H9 (cell line): ENCODE measurements around the gene TM6SF1. TPM values are rescaled to one million over a fixed set of nuclear protein-coding genes. Genes with fewer than 3 reads are reported as not detected.

Source experiments
- DNase-seq: peaks from one replicate; pipeline ENCODE4 v3.0.0-alpha.2; 2017
- H2AFZ ChIP-seq: one replicate; pipeline ENCODE4 v1.6.1; 2013; ENCODE audit warnings: mild to moderate bottlenecking, low read length, control low read depth, moderate library complexity
- H2AK5ac ChIP-seq: 2 replicates; pipeline ENCODE4 v1.6.1; 2013; ENCODE audit warnings: low read length, control low read depth, mixed read lengths; ENCODE audit not compliant: insufficient read length
- H2BK120ac ChIP-seq: one replicate; pipeline ENCODE4 v1.6.1; 2013; ENCODE audit warnings: low read depth, mild to moderate bottlenecking, low read length, control low read depth, inconsistent platforms; ENCODE audit not compliant: poor library complexity, severe bottlenecking
- H2BK12ac ChIP-seq: 2 replicates; pipeline ENCODE4 v1.6.1; 2013; ENCODE audit warnings: low read length, control low read depth, mixed read lengths, low read depth; ENCODE audit not compliant: insufficient read length
- H2BK15ac ChIP-seq: 2 replicates; pipeline ENCODE4 v1.6.1; 2013; ENCODE audit warnings: low read depth, low read length, control low read depth
- H2BK20ac ChIP-seq: one replicate; pipeline ENCODE4 v1.6.1; 2013; ENCODE audit warnings: low read depth, mild to moderate bottlenecking, low read length, control low read depth, inconsistent platforms; ENCODE audit not compliant: poor library complexity, severe bottlenecking
- H2BK5ac ChIP-seq: 2 replicates; pipeline ENCODE4 v1.6.1; 2013; ENCODE audit warnings: low read length, control low read depth, mixed read lengths; ENCODE audit not compliant: insufficient read length
- H3K14ac ChIP-seq: 2 replicates; pipeline ENCODE4 v1.6.1; 2013; ENCODE audit warnings: low read length, control low read depth; ENCODE audit not compliant: insufficient read depth
- H3K18ac ChIP-seq: 2 replicates; pipeline ENCODE4 v1.6.1; 2013; ENCODE audit warnings: low read depth, mild to moderate bottlenecking, mixed read lengths, low read length, control low read depth; ENCODE audit not compliant: insufficient read length
- H3K23ac ChIP-seq: 2 replicates; pipeline ENCODE4 v1.6.1; 2013; ENCODE audit warnings: low read length, control low read depth, mixed read lengths, low read depth; ENCODE audit not compliant: insufficient read length
- H3K23me2 ChIP-seq: 2 replicates; pipeline ENCODE4 v1.6.1; 2013; ENCODE audit warnings: low read depth, mild to moderate bottlenecking, mixed read lengths, low read length, control low read depth; ENCODE audit not compliant: insufficient read length, poor library complexity, severe bottlenecking
- H3K27ac ChIP-seq: 2 replicates; pipeline ENCODE4 v1.5.1; 2013; ENCODE audit warnings: low read length, control low read depth, mixed read lengths, low read depth; ENCODE audit not compliant: insufficient read length
- H3K27me3 ChIP-seq: 2 replicates; pipeline ENCODE4 v1.6.1; 2013; ENCODE audit warnings: low read length, control low read depth, inconsistent platforms; ENCODE audit not compliant: insufficient read depth
- H3K4ac ChIP-seq: 2 replicates; pipeline ENCODE4 v1.6.1; 2013; ENCODE audit warnings: low read depth, mild to moderate bottlenecking, control low read depth, inconsistent platforms, low read length, moderate library complexity
- H3K4me1 ChIP-seq: 2 replicates; pipeline ENCODE4 v1.6.1; 2013; ENCODE audit warnings: low read length, control low read depth, inconsistent platforms; ENCODE audit not compliant: insufficient read depth
- H3K4me2 ChIP-seq: 2 replicates; pipeline ENCODE4 v1.6.1; 2013; ENCODE audit warnings: low read length, control low read depth, mixed read lengths; ENCODE audit not compliant: insufficient read length, insufficient read depth
- H3K56ac ChIP-seq: 2 replicates; pipeline ENCODE4 v1.6.1; 2013; ENCODE audit warnings: low read depth, mild to moderate bottlenecking, mixed read lengths, low read length, control low read depth; ENCODE audit not compliant: insufficient read length
- H3K79me1 ChIP-seq: 2 replicates; pipeline ENCODE4 v1.6.1; 2013; ENCODE audit warnings: low read depth, mild to moderate bottlenecking, moderate library complexity, low read length, control low read depth, inconsistent platforms; ENCODE audit not compliant: insufficient read depth, poor library complexity, severe bottlenecking
- H3K79me2 ChIP-seq: 2 replicates; pipeline ENCODE4 v1.6.1; 2013; ENCODE audit warnings: low read length, control low read depth, inconsistent platforms; ENCODE audit not compliant: insufficient read depth
- H3K9ac ChIP-seq: 2 replicates; pipeline ENCODE4 v1.6.1; 2013; ENCODE audit warnings: low read length, control low read depth, mixed read lengths; ENCODE audit not compliant: insufficient read length; ENCODE audit errors: extremely low read depth
- H3K9me3 ChIP-seq: one replicate; pipeline ENCODE4 v1.6.1; 2013; ENCODE audit warnings: low read depth, low read length, inconsistent platforms; ENCODE audit not compliant: control insufficient read depth
- H3T11ph ChIP-seq: one replicate; pipeline ENCODE4 v1.6.1; 2013; ENCODE audit warnings: mild to moderate bottlenecking, low read length, control low read depth, inconsistent platforms
- H4K20me1 ChIP-seq: one replicate; pipeline ENCODE4 v1.6.1; 2013; ENCODE audit not compliant: control insufficient read depth, insufficient read length, insufficient read depth
- H4K5ac ChIP-seq: 2 replicates; pipeline ENCODE4 v1.6.1; 2013; ENCODE audit warnings: low read depth, mild to moderate bottlenecking, mixed read lengths, low read length, control low read depth; ENCODE audit not compliant: insufficient read length
- H4K8ac ChIP-seq: replicated peaks from 2 replicates; pipeline ENCODE4 v1.6.1; 2013; ENCODE audit warnings: low read length, control low read depth, mixed read lengths, low read depth; ENCODE audit not compliant: insufficient read length
- H4K91ac ChIP-seq: 2 replicates; pipeline ENCODE4 v1.6.1; 2013; ENCODE audit warnings: low read depth, mild to moderate bottlenecking, moderate library complexity, mixed read lengths, low read length, control low read depth; ENCODE audit not compliant: insufficient read length
- H3K27ac Mint-ChIP-seq, 3 experiments: 2 replicates in 2 of 3; 3 replicates in 1 of 3; pipeline ENCODE4 v1.8.0; 2020 to 2021; ENCODE audit warnings: mixed read lengths in 3 of 3, mild to moderate bottlenecking in 1 of 3, moderate library complexity in 1 of 3
- H3K27me3 Mint-ChIP-seq: 2 replicates; pipeline ENCODE4 v1.8.0; 2021; ENCODE audit warnings: low read depth, mild to moderate bottlenecking, moderate library complexity, mixed read lengths
- H3K36me3 Mint-ChIP-seq, 3 experiments: 2 replicates in 2 of 3; 3 replicates in 1 of 3; pipeline ENCODE4 v1.8.0; 2020 to 2021; ENCODE audit warnings: low read depth in 3 of 3, mixed read lengths in 3 of 3; ENCODE audit not compliant: insufficient read depth in 1 of 3
- H3K4me1 Mint-ChIP-seq, 2 experiments: 2 replicates each; pipeline ENCODE4 v1.8.0; 2020; ENCODE audit warnings: mixed read lengths in 2 of 2
- H3K4me3 Mint-ChIP-seq, 2 experiments: 2 replicates in 1 of 2; 3 replicates in 1 of 2; pipeline ENCODE4 v1.8.0; 2020 to 2021; ENCODE audit warnings: mild to moderate bottlenecking in 2 of 2, mixed read lengths in 2 of 2, moderate library complexity in 1 of 2
- H3K9me3 Mint-ChIP-seq, 2 experiments: 2 replicates in 1 of 2; 3 replicates in 1 of 2; pipeline ENCODE4 v1.8.0; 2020; ENCODE audit warnings: mild to moderate bottlenecking in 2 of 2, mixed read lengths in 2 of 2, moderate library complexity in 1 of 2
- WGBS: extraction: QIAGEN DNeasy Blood & Tissue Kit; methylation state at CpG from one replicate; pipeline ENCODE4 v1.1.7; 2013; ENCODE audit warnings: missing lambda C conversion rate, low lambda C conversion rate, mixed read lengths; ENCODE audit not compliant: insufficient read length; ENCODE audit errors: extremely low coverage; 5-methylcytosine and 5-hydroxymethylcytosine counted together
- total RNA-seq: library from RNA; stranded (reverse); gene quantifications from 2 replicates; pipeline ENCODE4 v1.2.1, GENCODE V29; 2021
- TF ChIP-seq, protein P1 (sequence below): fragments of 200-600 bp; sonication (generic); conservative IDR thresholded peaks from 3 replicates; pipeline ENCODE4 v1.8.0; 2021; ENCODE audit warnings: antibody characterized with exemption, mild to moderate bottlenecking

Gene TM6SF1
- total RNA-seq, 1 experiment from 2014 or later, result 0.96 TPM

- peak overlapping the region in 1 of 2 experiments; percentile 71; a peak in 2 of 5 replicates for H3K4me3 Mint-ChIP-seq
- no peak overlapping the region for H2BK5ac ChIP-seq
- no peak overlapping the region for H3K27ac ChIP-seq
- no peaks in the 10 kb centered on the region; the same call in 1 of the 2 replicates for H3K4me1 ChIP-seq
- H3K23me2 ChIP-seq, result peaks cover 2% of the 10 kb centered on the region
- H3K27me3 Mint-ChIP-seq, result peaks cover 63% of the 10 kb centered on the region
- no peak overlapping the region for H3K4ac ChIP-seq
- DNase-seq, result no peak
- no peaks in the 10 kb centered on the region for H3K79me1 ChIP-seq
- H4K20me1 ChIP-seq, result no peaks in the 10 kb centered on the region
- H2AK5ac ChIP-seq, result no peak overlapping the region
- no peak overlapping the region for H2BK12ac ChIP-seq
- no peak overlapping the region for H2AFZ ChIP-seq
- peaks cover 6% of the 10 kb centered on the region; the same call in 1 of the 2 replicates for H3K27me3 ChIP-seq
- no peak overlapping the region for H3K9ac ChIP-seq
- H3K56ac ChIP-seq, result no peak overlapping the region
- H3T11ph ChIP-seq, result no peak overlapping the region
- no peak overlapping the region for H2BK20ac ChIP-seq
- no peak overlapping the region for H3K27ac Mint-ChIP-seq
- H4K8ac ChIP-seq, result no peak overlapping the region
- H3K4me2 ChIP-seq, result no peak overlapping the region
- no peak overlapping the region for H3K14ac ChIP-seq
- H3K4me1 Mint-ChIP-seq, result peaks cover 5 to 17% of the 10 kb centered on the region in 2 experiments; a peak in 3 of 4 replicates
- no peaks in the 10 kb centered on the region for H3K9me3 ChIP-seq
- H2BK120ac ChIP-seq, result no peak overlapping the region
- H4K5ac ChIP-seq, result no peak overlapping the region
- H3K79me2 ChIP-seq, result no peaks in the 10 kb centered on the region
- H3K18ac ChIP-seq, result no peak overlapping the region
- no peak overlapping the region for H3K23ac ChIP-seq
- no peaks in the 10 kb centered on the region; a peak in 1 of 5 replicates for H3K9me3 Mint-ChIP-seq
- no peak overlapping the region for H2BK15ac ChIP-seq
- H3K36me3 Mint-ChIP-seq, result no peaks in the 10 kb centered on the region; a peak in 1 of 7 replicates
- WGBS, result no CpG with 5 or more reads among the region's 1 CpG
- TF ChIP-seq, protein P1, sequence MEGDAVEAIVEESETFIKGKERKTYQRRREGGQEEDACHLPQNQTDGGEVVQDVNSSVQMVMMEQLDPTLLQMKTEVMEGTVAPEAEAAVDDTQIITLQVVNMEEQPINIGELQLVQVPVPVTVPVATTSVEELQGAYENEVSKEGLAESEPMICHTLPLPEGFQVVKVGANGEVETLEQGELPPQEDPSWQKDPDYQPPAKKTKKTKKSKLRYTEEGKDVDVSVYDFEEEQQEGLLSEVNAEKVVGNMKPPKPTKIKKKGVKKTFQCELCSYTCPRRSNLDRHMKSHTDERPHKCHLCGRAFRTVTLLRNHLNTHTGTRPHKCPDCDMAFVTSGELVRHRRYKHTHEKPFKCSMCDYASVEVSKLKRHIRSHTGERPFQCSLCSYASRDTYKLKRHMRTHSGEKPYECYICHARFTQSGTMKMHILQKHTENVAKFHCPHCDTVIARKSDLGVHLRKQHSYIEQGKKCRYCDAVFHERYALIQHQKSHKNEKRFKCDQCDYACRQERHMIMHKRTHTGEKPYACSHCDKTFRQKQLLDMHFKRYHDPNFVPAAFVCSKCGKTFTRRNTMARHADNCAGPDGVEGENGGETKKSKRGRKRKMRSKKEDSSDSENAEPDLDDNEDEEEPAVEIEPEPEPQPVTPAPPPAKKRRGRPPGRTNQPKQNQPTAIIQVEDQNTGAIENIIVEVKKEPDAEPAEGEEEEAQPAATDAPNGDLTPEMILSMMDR, result no peak
- no peak overlapping the region for H4K91ac ChIP-seq
Measured at GRCh38 chr15:83105440-83105839, 2.0 kb upstream of the TM6SF1 start.
